Measurements from ENCODE around the gene CHRNA5.

DNA sequence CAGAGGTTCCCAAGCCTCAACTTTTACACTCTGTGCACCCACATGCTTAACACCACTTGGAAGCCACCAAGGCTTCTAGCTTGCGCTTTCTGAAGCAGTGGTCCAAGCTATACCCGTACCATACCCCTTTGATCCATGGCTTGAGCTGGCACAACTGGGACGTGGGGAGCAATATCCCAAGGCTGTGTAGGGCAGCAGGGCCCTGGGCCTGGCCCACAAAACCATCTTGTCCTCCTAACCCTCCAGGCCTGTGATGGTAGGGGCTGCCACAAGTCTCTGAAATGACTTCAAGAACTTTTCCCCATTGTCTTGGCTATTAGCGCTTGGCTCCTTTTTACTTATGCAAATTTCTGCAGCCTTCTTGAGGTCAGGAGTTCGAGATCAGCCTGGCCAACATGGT, 41.1 kb upstream of the CHRNA5 start:
- TF ChIP-seq, protein P1, sequence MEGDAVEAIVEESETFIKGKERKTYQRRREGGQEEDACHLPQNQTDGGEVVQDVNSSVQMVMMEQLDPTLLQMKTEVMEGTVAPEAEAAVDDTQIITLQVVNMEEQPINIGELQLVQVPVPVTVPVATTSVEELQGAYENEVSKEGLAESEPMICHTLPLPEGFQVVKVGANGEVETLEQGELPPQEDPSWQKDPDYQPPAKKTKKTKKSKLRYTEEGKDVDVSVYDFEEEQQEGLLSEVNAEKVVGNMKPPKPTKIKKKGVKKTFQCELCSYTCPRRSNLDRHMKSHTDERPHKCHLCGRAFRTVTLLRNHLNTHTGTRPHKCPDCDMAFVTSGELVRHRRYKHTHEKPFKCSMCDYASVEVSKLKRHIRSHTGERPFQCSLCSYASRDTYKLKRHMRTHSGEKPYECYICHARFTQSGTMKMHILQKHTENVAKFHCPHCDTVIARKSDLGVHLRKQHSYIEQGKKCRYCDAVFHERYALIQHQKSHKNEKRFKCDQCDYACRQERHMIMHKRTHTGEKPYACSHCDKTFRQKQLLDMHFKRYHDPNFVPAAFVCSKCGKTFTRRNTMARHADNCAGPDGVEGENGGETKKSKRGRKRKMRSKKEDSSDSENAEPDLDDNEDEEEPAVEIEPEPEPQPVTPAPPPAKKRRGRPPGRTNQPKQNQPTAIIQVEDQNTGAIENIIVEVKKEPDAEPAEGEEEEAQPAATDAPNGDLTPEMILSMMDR (IDR thresholded peaks at IDR 0.05; ENCODE audit: insufficient read depth, low read length, poor library complexity, severe bottlenecking) = no peak
- no peak for TF ChIP-seq EZH2phosphoT487 (conservative IDR thresholded peaks at IDR 0.05; ENCODE audit: low read length)
